Fibroblast of peridontal ligament (primary cell): ENCODE measurements around the gene HCFC1R1.

Experiments
- DNase-seq: peaks from one replicate; pipeline ENCODE4 v3.0.0-alpha.2; 2010; ENCODE audit errors: extremely low read depth

The HCFC1R1 gene

DNA sequence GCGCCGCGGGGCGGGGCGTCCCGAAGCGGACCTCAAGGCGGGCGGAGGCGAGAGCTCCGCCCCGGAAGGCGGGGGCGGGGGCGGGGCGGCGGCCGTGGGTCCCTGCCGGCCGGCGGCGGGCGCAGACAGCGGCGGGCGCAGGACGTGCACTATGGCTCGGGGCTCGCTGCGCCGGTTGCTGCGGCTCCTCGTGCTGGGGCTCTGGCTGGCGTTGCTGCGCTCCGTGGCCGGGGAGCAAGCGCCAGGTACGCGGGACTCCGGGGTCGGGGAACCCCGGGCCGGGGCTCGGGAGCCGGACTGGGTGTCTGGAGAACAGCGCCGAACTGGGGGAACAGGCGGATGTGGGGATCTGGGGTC is 3.5 kb downstream of the HCFC1R1 start, which contains the start of gene TNFRSF12A:
TNFRSF12A (plus strand) TSS at position 122 of the 357 bp plus-strand sequence; CDS start at position 152, 30 bp downstream.
- peak; percentile 39 for DNase-seq

DNA sequence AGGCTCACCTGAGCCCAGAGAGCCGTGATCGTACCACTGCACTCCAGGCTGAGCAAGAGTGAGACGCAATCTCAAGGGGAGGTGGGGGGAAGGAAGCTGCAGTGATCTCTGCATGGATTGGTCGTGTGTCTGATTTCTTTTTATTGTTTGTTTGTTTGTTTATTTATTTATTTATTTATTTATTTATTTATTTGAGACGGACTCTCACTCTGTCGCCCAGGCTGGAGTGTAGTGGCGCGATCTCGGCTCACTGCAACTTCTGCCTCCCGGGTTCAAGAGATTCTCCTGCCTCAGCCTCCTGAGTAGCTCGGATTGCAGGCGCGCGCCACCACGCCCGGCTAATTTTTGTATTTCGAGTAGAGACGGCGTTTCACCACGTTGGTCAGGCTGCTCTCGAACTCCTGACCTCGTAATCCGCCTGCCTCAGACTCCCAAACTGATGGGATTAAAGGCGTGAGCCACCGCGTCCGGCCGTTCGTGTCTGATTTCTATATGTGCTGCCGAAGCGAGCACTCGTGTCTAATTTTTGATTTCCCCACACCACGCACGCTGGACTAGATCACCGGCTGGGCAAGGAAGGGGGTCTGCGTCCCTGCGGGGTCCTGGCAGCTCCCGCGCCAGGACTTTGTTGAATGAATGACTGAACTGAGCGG is 4.0 kb downstream of the HCFC1R1 start:
- no peak for DNase-seq

DNA sequence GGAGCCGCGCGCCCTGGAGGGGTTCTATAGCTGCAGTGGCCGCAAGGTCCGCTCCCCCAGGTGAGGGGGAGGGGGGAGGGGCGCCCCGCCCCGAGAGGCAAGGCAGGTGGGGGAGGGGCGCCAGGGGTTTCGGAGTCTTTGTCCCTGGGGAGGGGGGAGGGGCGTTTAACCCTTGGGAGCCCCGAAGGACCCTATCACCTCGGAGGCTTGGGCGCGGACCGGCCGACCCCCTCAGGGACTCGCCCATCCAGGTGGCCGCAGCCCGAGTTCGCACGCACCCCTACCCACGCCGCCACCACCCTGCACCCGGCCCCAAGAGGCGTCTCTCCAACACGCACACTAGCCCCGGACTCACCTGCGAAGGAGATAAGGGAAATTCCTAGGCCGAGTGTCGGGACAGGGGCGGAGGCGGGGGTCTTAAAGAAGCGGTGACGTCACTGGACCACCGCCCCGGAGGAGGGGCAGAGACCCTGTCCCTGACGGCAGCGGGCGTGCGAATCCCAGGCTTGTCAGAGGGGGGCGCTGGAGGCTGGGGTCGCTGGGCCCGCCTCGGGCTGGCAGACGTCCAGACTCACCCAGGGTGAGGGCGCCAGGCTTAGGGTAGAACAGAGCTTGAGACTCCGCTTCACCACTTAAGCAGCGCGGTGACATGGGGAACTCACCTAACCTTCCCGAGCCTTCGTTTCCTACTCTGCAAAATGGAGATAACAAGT is 5.8 kb downstream of the HCFC1R1 start, which contains the start of gene CLDN6:
CLDN6 (minus strand) TSS at position 390 of the 713 bp plus-strand sequence. CDS start 2,162 bp downstream, outside the sequence.
- no peak for DNase-seq

DNA sequence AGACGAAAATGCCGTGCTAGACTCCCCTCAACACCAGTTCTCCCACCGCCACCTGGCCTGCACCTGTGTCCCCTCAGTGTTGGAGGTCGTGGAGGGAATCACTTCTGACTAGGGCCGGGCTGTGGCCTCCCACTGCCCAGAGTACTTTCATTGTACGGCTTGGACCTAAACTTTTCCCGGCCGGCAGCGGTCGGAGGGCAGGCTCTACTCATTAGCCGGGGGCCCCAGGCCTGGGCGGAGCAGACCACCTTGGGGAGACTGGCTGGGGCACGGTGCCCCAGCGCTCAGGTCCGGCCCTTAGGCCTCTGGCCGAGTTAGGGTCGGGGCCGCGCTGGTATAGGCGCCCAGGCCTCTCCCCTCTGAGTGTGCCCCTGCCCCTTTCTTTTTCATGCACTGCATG is 6.4 kb downstream of the HCFC1R1 start:
- DNase-seq: no peak

DNA sequence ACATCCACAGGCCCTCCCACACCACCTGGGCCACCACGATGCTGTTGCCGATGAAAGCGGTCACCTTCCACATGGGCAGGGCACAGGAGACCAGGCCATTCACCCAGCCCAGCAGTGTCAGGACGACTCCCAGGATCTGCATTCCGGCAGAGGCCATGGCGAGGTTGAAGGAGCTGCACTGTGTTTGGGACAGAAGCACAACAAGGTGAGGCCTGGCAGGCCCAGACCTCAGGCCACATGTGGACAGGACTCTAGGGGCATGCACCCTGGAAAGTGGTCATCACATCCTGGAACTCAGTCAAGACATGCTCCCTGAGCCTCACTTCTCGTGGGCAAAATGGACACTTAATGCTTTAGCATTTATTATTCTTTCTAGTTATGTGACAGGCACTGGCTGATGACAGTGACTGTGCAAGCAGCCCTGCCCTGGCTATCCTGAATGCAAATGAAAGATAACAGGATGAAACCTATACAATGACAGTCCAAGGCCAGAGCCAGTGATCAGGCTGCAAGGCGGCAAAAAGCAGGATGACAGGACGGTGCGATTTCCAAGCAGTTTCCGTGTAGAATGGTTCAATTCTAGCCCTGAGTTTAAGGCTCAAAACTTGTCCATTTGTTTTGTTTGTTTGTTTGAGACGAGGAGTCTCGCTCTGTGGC is 7.7 kb downstream of the HCFC1R1 start:
- DNase-seq: no peak

DNA sequence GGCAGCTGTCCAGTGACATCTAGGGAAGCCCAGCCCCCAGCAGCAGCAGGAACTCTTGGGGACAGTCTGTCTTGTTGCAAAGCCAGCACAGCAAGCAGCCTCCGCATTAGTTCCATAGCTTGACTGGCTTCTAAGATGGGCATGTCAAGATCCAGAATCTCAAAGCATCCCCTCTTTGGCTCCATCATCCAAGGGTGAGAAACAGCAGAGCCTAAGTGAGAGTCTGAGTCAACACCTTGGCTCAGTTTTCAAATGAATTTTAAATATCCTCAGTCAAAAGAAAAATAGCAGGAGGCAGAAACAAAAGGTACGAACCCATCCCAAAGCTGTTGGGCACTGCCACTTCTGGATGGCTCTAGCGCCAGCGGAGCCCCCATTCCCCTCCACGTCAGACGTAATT is 8.8 kb downstream of the HCFC1R1 start:
- no peak for DNase-seq

DNA sequence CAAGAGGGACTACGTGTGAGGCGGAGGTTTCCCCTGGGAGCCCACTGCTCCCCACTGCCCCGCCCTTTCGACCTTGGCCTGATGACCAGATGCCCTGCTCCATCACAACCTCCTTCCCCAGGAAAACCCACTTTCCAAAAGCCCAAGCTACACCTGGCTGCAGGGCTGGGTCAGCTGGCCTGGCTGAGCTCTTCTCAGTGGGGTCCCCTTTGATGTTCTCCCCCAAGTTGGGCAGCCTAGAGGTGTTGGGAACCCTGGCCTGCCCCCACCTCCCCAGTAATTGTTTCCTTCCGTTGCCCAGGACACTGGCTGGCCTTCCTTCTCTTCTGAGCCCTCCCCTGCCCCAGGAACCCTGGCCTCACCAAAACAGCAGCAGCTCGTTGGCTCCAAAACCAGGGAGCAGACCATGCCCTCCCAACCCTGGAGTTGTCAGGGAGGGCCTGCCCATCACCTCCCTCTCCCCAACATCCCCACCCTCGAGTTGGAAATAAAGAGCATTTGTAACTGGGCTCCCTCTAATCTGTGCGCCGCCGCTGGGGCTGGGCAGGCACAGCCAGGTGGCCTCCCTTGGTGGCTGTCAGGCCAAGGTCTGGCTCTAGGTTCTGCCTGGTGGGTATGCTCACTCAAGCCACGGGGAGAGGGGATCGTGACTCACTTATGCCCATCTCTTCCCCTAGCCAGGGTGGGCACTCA is 9.6 kb downstream of the HCFC1R1 start:
- DNase-seq: no peak

DNA sequence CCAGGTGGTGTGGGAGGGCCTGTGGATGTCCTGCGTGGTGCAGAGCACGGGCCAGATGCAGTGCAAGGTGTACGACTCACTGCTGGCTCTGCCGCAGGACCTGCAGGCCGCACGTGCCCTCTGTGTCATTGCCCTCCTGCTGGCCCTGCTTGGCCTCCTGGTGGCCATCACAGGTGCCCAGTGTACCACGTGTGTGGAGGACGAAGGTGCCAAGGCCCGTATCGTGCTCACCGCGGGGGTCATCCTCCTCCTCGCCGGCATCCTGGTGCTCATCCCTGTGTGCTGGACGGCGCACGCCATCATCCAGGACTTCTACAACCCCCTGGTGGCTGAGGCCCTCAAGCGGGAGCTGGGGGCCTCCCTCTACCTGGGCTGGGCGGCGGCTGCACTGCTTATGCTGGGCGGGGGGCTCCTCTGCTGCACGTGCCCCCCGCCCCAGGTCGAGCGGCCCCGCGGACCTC is 10.2 kb downstream of the HCFC1R1 start:
- DNase-seq: no peak

DNA sequence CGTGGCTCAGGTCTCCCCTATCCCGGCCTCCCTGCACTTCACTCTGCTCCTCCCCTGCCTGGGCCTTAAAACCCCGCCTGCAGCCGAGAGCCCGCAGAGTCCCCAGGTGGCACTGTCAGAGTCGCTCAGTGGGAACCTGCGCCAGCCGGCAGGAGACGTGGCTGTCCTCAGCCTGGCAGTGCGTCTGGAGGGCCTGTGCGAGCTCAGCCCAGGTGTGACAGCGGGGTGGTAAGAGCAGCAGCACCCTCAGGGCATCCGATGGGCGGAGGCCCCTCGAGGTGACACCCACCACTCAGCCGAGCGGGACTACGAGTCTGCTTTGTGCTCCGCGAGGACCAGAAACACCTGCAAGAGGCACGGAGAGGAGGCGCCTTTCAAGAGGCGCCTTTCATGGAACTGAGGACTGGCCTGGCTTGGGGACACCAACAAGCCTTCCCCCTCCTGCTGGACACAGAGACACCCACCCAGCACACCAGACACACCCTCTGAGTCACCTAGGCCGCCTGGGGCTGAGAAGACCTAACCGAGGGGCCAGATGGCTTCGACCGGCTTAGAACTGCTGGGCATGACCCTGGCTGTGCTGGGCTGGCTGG is 10.8 kb downstream of the HCFC1R1 start, which contains the start of gene CLDN9:
CLDN9 (plus strand) TSS at position 96 of the 593 bp plus-strand sequence; CDS start at position 536, 440 bp downstream.
- DNase-seq: no peak

DNA sequence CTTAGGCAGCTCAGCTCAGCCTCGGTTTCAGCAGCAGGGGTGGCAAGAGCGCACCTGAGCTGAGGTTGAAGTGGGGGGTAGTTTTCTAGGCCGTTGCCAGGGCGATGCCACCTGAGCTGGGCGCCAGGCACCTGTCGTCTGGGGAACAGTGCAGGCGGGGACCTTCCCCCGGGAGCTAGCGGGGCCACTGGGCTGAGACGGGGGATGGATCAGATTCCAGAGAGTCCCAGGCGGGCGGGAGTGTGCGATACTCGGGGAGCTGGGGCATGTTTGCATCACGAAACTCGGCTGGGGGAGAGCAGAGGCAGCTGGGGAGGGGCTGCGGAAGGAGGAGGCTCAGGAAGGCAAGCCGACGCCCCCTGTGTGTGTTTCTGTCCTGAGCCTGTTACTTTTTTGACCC is 11.5 kb downstream of the HCFC1R1 start:
- no peak for DNase-seq

DNA sequence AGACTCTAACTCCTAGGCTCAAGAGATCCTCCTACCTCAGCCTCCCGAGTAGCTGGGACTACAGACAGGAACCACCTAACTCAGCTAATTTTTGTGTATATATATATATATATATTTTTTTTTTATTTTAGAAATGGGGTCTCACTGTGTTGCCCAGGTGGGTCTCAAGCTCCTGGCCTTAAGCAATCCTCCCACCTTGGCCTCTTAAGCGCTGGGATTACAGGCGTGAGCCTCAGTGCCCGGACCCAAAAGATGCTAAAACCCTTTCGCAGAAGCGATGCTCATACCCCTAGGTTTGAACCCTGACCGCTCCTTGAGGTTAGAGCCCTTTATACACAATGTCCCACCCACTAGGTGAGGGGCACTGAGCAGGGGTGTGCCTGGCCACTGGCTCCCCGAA is 13.2 kb downstream of the HCFC1R1 start:
- no peak for DNase-seq

DNA sequence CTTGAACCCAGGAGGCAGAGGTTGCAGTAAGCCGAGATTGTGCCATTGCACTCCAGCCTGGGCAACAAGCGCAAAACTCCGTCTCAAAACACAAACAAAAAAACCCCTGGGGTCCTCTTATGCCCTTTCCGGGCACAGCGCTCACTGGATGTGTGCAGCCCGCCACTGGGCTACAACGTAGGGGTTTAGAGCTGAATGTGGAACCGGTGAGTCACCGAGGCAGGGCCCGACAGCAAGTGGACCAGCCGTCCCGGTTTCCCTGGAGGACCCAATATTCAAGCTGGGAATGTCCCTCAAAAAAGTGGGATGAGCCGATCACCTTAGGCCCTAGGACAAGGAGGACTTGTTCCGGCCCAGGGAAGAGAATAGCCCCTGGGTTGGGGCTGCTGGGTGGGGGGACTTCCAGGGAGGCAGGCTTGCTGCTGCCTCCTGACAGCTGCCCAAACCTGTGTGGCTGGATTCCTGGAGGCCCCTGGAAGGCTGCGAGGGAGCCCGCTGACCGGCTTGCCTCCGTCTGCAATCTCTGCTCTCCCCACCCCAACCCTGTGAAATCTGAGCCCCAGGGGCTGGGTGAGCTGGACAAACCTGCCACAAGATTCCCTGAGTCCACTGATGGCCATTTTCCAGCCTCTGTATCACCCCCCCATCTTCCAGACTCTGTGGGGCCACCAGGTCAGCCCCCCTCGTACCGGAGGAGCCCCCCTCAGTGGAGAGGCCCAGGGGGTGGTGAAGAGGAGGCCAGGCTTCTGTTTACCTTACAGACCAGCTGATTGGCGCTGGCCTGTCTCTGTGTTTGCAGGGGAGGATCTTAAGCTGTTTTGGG is 14.0 kb downstream of the HCFC1R1 start:
- no peak for DNase-seq

DNA sequence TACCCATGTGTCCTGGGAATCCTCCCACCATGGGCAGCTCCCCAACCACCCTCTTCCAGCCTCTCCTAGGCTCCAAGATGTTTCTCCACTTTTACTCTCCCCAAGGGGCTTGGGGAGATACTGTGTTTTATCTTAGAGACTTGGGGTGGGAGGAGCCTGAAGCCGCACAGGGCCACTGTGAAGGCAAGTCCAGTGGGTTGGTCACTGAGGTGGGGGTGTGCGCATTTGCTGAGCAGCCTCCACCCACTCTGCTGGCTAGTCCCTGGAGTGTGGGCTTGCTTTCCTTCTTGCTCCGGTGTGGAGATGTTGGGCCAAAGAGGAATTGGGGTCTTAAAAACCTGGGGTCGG is 15.1 kb downstream of the HCFC1R1 start:
- no peak for DNase-seq

DNA sequence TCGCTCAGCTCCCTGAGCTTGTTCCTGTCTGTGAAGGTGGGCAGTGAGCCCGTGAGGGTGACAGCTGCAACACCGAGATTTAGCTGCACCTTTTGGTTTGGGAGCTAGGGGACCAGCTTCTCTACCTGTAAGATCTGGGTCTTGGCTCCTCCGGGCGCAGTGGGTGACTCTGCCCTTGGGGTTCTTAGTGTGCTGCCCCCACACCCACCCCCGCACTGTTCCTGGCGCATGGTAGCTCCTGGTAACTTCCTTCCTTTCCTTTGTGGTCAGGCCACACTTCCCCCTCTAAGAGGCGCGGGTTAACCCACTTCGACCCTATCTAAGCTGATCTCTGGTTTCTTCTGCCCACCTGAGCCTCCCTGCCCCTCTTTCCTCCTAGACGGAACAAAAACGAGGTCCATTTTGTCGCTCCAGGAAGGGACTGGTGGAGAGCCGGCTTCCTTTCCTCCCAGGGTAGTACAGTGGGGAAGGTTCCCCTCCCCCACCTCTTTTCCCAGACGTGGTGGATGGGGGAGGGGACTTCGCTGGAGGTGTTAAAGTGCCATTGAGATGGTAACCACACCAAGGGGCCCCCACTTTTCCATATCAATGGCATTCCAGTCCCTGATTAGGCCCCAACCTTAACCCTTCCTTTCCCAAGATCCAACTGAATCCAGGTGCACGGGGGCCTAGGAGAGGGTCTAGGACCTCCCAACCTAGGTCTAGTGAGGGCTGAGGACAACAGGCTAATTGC is 15.6 kb downstream of the HCFC1R1 start:
- DNase-seq: no peak

DNA sequence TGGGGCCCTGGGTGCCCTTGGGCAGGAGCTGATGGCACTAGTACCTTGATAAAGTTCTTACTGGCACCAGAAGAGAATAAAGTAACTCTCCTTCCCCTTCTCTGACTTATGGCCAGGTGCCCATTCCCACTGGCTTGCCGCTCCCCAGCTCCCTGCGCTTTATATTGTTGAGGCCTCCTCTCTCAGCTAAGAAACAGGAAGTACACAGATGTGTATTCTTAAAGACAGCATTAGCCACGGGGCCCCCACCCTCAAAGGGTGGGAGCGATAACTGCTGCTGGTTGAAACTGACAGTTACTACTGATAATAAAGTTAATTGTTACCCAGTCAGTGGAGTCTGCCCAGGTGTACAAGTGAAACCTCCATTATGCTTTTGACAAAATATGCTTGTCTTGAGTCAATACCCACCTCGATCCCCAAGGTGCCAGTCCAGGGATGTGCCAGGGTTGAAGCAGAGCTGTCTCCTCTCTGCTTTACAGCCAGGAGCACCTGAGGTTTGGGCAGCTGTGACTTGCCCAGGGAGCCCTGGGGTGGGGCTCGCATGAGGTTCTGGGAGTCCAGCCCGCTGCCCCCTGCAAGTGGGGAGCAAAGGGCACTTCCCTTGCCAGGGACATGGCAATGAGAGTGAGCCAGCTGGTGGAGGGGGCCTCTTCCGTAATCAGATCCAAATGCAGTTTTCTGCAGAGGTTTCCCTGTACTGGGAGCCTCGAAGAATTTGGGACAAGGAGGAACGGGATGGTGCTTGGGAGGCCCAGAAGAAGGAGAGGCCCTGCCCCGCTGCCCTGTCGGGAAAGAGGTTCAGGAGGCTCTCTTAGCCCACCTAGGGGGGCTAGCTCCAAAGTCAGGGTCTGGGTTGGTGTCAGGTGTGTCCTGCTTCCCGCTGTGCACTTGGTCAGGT is 16.4 kb downstream of the HCFC1R1 start:
- no peak for DNase-seq

DNA sequence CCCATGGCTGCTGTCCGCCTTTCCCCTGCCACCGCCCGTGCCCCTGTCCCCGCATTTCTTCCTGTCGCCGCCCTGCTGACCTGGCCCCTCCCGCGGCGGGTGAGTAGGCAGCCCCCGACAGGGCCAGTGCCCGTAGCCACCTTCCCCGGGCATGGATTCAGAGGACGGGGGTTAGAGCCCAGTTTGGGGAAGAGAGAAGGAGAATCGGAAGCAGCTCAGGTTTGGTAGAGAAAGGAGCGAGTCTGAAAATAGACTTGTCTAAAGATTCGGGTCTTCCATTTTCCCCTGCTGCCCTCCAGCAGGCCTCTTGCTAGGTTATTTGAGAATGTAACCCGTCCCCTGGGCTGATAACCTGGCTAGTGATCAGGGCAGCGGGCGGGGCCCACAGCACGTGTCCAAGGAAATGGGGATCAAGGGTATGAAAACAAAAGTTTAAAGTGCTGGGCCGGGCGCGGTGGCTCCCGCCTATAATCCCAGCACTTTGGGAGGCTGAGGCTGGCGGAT is 18.9 kb downstream of the HCFC1R1 start:
- no peak for DNase-seq

DNA sequence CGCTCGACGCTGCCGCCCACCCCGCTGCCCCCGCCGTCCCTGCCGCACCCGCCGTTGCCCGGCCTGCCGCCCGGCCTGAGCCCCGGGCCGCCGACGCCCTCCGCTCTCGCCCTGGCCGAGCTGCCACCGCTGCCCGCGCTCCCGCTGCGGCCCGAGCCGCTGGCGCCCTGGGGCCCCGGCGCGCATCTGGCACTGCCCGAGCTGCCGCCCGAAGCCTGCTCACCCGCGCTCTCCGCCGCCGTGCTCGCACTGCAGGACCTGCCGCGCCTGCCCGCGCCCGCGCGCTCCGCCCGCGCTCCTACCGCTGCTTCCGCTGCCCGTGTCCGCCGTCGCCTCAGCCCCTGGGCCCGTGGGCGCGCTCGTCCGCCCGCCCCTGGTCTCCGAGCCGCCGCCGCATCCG is 19.4 kb downstream of the HCFC1R1 start:
- no peak for DNase-seq

DNA sequence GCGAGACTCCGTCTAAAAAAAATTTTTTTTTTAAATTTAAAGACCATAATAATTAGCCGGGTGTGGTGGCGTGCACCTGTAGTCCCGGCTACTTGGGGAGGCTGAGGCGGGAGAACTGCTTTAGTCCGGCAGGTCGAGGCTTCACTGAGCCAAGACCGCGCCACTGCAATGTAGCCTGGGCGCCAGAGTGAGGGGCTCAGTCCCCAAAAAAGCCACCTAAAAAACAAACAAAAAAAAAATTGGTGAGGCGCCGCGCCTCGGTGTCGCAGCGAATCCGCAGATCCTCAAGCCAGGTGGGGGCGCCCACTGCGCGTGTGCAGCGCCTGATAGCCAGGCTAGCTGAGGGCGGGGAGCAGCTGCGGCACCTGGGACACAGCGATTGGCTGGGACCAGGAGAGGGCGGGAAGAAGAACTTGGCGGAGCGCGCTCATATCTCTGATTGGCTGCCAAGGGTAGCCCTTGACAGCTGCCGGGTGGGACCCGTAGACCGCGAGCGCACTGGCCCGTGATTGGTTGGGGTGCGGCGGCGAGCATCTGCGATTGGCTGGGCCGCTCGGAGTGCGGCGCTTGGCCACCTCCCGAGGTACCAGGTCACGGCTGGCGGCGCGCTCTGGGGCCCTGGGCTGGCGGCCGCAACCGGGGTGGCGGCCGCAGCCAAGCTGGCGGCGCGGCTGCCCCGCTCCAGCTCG is 20.0 kb downstream of the HCFC1R1 start:
- DNase-seq: peak; percentile 95
